PFSK-1 (cell line): Measurements from ENCODE around the gene DDN.

Experiments used
- FOXP2 ChIP-seq: optimal IDR thresholded peaks from 2 replicates; pipeline ENCODE3; 2011; ENCODE audit warnings: borderline replicate concordance, control low read depth, inconsistent platforms; ENCODE audit not compliant: insufficient read depth; ENCODE audit errors: extremely low read length, extremely low read depth
- POLR2AphosphoS5 ChIP-seq: IDR thresholded peaks from 2 replicates; pipeline ENCODE4 v1.6.1; 2012; ENCODE audit warnings: low read depth, mild to moderate bottlenecking, control low read depth, low read length, moderate library complexity
- REST ChIP-seq, 2 experiments: IDR thresholded peaks; 2 replicates each; pipeline versions ENCODE4 v1.6.1 to v1.8.0; 2011 to 2012; ENCODE audit warnings: low read depth in 2 of 2, low read length in 2 of 2, control low read depth in 1 of 2, inconsistent platforms in 1 of 2, mild to moderate bottlenecking in 1 of 2, moderate library complexity in 1 of 2; ENCODE audit not compliant: insufficient read depth in 1 of 2
- SIN3A ChIP-seq: IDR thresholded peaks from 2 replicates; pipeline ENCODE4 v1.6.1; 2012; ENCODE audit warnings: mild to moderate bottlenecking, low read length, moderate library complexity, borderline replicate concordance; ENCODE audit not compliant: insufficient read depth
- TAF1 ChIP-seq: IDR thresholded peaks from 2 replicates; pipeline ENCODE4 v1.6.1; 2012; ENCODE audit warnings: low read length, control low read depth, borderline replicate concordance; ENCODE audit not compliant: insufficient read depth

Gene DDN

DNA sequence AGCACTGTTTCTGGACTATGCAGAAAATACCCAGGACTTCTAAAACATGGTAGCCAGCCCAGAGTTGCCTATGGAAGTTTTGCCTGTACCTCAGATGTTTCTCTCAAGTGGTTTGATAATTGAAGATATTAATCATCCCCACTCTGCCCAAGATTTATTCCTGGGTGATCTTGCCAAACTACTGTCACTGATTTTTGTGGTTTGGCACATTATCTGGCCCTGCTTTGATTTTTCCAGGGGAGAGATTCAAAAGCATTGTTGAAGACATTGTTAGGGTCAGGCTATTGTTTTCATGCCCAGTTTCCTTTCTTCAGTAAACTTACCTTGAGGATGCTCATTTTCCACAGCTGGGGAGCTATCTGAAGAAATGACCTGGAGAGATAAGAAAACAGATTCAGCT, 13.6 kb upstream of the DDN start:
- TF ChIP-seq FOXP2 (no peak), SIN3A (no peak), POLR2AphosphoS5 (no peak), TAF1 (no peak), REST (IDR thresholded peaks at IDR 0.05; ENCODE audit: insufficient read depth in 1 of 2, low read depth in 2 of 2, low read length in 2 of 2) (no peak)

- TF ChIP-seq POLR2AphosphoS5: no peak
- TF ChIP-seq FOXP2: no peak
- no peak for TF ChIP-seq TAF1
- TF ChIP-seq SIN3A: no peak
- no peak for TF ChIP-seq REST (IDR thresholded peaks at IDR 0.05; ENCODE audit: insufficient read depth in 1 of 2, low read depth in 2 of 2, low read length in 2 of 2)
Measured at GRCh38 chr12:49010092-49010668, 11.0 kb upstream of the DDN start.

DNA sequence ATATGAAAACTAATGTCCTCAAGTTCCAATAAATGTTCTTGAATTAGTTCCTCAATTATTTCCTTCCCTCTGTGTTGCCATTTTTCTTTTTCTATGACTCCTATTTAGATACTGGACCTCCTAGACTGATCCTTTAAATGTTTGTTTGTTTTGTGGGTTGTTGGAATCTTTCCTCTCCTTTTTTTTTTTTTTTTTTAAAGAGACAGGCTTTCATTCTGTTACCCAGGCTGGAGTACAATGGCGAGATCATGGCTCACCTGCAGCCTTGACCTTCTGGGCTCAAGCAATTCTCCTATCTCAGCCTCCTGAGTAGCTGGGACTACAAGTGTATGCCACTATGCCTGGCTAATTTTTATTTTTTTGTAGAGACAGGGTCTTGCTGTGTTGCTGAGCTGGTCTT, 9.8 kb upstream of the DDN start:
- TF ChIP-seq POLR2AphosphoS5 (no peak), FOXP2 (no peak), SIN3A (no peak), REST (IDR thresholded peaks at IDR 0.05; ENCODE audit: insufficient read depth in 1 of 2, low read depth in 2 of 2, low read length in 2 of 2) (no peak), TAF1 (no peak)

GRCh38 chr12:49000346-49000745, 1.2 kb upstream of the DDN start:
- no peak for TF ChIP-seq TAF1
- no peak for TF ChIP-seq FOXP2
- no peak for TF ChIP-seq POLR2AphosphoS5
- TF ChIP-seq REST (IDR thresholded peaks at IDR 0.05; ENCODE audit: insufficient read depth in 1 of 2, low read depth in 2 of 2, low read length in 2 of 2): no peak
- TF ChIP-seq SIN3A: no peak
